Fibroblast of skin of right quadriceps (primary cell): ENCODE results near the gene BRD1.

Source experiments
- DNase-seq: peaks from one replicate; pipeline ENCODE4 v3.0.0-alpha.2; 2013

The BRD1 gene

DNA sequence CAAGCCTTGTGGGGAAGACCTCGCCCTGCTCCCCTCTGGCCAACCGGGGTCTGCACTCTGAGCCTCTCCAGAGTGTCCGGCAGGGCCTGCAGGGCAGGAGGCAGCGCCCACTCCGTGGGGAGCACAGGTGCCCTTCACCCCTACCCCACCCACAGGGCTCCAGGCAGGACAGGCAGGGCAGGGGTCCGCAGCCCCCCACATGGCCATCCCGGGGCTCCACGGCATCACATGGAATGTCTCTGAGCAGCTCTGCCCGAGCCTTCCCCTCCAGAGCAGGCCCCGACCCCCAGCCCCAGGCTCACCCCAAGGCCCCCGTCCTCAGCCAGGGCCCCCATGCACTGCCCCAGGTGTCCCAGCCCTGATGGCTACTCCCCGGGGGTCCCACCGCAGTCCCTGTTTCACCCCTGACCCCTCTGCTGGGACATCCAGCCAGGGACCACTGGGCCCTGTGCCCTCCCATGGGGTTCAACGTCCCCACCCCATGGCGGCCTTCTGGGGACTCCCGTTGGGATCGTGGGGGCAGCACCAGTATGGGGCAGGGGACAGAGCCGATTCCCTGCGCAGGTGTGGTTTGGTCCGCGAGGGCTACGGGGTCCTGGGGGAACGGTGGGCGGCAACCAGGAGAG lies 77.7 kb downstream of the BRD1 start:
- DNase-seq = no peak

DNA sequence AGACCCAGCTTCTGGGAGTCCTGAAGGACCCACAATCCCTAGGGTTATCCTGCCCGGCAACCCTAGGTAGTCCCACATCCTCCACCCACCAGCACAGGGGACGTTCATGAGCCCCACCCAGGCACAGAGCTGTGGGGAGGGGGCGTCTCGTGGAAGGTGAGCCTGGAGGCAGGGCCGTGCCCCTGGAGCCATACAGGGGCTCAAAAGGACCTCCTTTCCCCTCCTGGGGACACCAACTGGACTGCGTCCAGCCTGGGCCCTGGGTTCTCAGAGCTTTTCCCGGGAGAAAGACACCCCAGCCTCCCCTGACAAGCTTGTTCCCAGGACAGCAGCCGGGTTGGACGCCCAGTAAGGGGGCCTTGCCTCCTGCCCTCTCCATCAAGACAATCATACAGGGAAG lies 78.4 kb downstream of the BRD1 start:
- no peak for DNase-seq

DNA sequence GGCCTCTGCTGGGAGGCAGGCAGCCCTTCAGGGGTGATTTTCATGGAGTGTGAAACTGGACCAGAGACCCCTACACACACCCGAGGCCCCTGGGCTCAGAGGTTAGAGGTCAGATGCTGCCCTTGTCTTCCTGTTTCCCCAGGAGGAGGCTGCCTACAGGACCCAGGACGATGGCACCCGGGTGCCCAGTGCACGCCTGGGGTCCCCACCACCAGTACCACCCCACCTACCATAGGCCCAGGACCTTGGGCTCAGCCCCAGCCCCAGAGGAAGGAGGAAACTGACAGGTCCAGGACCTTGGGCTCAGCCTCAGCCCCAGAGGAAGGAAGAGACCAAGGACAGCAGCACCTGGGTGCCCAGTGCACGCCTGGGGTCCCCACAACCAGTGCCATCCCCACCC lies 79.2 kb downstream of the BRD1 start:
- DNase-seq = no peak

GRCh38 chr22:49747716-49748115 lies 80.0 kb downstream of the BRD1 start:
- no peak for DNase-seq

- no peak for DNase-seq
These were observed 80.5 kb downstream of the BRD1 start for GRCh38 chr22:49747130-49747529.

DNA sequence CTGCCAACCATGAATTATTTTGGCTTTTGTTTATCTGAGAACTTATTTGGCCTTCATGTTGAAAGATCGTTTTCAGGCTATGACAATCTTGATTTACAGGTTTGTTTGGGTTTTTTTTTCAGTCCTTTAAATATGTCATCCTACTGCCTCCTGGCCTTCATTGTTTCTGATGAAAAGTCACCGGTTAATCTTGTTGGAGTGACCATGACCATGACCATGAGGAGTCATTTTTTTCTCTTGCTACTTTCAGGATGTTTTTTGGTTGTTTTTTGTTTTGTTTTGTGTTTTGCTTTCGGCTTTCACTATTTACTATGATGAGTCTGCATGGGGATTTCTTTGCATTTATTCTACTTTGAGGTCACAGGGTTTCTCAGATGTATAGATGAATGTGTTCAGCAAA lies 81.6 kb downstream of the BRD1 start:
- no peak for DNase-seq

DNA sequence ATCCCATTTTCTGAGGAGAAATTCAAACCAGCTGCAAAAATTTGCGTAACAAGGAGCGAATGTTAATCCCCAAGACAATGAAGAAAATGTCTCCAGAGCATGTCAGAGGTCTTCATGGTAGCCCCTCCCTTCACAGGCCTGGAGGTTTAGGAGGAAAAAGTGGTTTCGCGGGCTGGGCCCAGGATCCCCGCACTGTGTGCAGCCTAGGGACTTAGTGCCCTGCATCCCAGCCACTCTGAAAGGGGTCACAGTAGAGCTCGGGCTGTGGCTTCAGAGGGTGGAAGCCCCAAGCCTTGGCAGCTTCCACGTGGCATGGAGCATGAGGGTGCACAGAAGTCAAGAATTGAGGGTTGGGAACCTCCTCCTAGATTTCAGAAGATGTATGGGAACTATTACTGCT lies 87.4 kb downstream of the BRD1 start:
- DNase-seq = no peak

DNA sequence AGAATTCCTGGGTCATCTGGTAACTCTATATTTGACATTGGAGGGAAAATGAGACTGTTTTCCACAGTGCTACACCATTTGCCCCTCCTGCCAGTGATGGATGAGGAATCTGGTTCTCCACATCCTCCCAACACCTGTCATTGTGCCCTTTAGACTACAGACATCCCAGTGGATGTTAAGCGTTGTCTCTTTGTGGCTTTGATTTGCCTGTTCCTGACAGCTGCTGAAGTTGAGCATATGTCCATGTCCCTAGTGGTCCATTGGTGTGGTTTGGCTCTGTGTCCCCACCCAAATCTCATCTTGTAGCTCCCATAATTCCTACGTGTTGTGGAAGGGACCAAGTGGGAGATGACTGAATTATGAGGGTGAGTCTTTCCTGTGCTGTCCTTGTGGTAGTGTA lies 88.5 kb downstream of the BRD1 start:
- no peak for DNase-seq

DNA sequence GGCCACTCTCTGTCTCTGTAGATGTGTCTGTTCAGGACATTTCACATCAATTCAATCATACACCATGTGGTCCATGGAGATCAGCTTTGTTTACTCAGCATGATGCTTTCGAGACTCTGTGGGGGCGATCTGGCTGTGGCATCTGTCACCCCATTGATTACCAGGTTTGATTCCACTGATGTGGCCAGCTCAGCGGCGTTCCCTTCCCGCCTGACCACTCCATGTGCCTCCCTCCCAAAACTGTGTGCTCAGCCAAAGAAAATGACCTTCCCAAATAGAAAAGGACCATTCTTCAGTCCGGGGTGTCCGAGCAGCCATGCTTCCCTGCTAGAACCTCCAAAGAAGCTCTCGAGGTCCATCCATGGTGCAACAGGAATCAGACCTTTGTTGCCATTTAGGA lies 89.1 kb downstream of the BRD1 start:
- no peak for DNase-seq

- DNase-seq = no peak
These were observed 89.7 kb downstream of the BRD1 start for GRCh38 chr22:49738006-49738405.

GRCh38 chr22:49737101-49737551 lies 90.5 kb downstream of the BRD1 start:
- DNase-seq = no peak

GRCh38 chr22:49736538-49736937 lies 91.1 kb downstream of the BRD1 start:
- no peak for DNase-seq

- DNase-seq = no peak
These were observed 91.7 kb downstream of the BRD1 start for GRCh38 chr22:49735901-49736421.

DNA sequence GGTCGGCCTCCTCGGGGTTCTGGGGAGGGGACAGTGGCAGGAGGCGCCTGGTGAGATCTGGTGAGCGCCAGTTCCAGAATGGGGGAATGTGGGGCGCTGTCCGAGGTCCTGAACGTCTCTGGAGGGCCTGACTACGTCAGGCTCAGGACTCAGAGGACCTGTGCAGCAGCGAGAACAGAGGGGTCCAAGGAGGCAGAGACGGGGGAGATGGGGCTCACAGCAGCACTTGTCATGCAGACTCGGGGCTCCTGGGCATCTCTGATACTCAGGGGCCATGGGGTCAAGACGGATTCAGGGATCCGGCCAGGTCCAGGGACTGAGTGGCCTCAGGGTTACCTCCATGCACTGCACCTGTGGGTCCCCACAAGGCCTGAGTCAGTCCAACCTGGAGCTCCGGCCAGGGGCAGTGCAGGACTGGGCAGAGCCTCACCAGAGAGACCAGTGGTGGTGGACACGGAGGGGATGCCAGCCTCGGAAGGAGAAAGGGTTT lies 92.2 kb downstream of the BRD1 start:
- no peak for DNase-seq

DNA sequence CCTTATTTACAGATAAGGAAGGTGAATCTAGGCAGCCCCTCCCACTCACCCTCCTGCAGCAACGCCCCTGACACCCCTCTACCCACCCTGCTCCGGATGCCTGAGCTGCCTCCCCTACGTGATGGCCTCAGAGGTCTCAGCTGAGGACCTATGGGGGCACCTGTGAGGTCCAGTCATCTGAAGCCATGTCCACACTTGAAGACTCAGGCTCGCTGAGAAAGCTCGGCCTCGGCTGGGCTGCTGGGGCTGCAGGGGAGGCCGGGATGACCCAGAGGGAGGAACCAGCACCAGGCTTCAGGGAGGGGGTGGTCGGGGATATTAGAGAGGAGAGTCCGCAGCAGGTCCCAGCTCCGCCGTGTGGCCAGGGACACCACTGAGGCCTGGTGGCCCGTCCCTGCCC lies 92.8 kb downstream of the BRD1 start:
- no peak for DNase-seq

GRCh38 chr22:49734390-49734789 lies 93.3 kb downstream of the BRD1 start:
- no peak for DNase-seq

DNA sequence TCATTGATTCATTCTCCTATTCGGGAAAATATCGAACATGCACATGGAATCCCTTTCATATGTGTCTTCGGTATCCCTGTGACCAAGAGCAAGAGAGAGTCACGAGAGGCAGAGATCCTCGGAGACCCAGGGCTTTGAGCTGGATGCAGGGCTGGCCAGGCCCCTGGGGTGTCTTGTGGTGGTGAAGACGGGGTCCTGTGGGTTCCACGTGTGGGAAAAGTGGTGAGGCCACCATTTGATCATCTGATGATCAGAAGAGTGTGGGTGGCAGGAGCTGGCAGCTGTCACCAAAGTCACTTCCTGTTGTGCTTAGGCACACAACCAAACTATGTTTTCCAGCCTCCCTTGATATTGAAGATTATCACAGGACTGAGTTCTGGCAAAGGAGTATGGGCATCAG lies 94.0 kb downstream of the BRD1 start:
- no peak for DNase-seq

DNA sequence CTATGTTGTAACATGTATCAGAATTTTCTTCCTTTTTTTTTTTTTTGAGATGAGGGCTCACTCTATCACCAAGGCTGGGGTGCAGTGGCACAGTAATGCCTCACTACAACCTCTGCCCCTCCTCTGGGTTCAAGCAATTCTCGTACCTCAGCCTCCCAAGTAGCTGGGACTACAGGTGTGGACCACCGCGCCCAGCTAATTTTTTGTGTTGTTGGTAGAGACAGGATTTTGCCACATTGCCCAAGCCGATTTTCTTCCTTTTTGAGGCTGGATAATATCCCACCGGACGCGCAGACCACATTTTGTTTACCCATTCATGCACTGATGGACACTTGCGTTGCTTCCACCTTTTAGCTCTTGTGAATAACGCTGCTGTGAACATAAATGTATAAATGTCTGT lies 97.0 kb downstream of the BRD1 start:
- DNase-seq = no peak

GRCh38 chr22:49728570-49729271 lies 99.0 kb downstream of the BRD1 start:
- DNase-seq = no peak

DNA sequence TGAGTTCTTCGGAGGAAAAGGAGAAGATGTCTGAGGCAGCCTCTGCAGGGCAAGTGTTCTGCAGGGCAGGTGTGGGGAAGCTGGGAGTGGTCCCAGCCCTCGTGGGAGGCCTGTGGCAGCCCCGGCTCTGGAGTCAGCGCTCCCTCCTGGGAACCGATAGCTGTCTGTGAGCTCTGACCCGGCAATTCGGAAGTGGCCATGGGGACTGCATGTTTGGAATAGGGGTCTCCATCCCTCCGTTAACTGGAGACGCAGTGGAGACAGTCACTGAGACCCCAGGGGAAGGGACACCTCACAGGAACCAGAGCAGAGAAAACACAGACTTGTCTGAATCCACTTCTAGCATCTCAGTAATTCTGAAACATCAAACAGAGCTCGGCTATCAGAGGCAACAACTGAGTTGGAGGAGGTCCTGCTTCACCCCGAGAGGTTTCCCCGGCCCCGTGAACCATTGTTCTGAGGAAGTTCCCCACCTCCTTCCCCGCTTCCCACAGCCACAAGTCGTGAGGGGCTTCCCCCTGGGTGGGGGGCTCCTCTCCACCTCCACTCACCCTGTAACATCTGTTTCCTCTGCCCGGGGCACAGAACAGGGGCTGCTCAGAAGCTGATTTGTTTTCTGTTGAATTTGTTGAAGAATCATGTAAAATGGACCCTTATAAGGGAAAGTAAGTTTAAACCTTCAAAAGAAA lies 99.6 kb downstream of the BRD1 start:
- DNase-seq = no peak

DNA sequence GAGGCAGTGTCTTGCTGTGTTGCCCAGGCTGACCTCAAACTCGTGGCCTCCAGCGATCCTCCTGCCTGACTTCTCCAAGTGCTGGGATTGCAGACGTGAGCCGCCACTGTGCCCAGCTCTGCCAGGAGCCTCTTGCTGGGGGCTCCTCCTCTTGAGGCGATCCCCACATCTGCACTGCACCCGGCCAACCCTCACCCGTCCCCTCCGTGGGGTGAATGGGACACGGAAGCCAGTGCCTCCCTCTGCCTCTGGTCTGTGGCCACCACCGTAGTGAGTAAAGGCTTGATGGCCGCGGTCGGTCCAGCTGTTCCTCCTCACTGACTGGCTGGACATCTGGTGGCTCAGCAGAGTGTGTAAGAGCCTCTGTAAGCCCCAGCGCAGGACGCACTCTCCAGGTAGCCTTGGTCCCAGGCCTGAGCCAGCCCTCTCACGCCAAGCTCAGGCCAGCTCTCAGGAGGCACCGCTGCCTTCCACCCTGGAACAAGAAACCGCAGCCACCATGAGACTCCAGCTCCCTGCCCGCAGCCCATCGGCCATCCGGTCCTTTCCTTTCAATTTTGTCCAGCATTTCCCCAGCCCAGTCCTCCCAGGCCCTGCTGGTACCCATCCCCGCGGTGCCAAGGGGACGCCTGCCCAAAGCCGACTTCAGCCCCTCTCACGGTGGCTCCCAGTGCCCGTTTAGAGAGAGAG lies 100.3 kb downstream of the BRD1 start:
- no peak for DNase-seq

- no peak for DNase-seq
These were observed 101.0 kb downstream of the BRD1 start for GRCh38 chr22:49726701-49727101.

- DNase-seq = no peak
These were observed 101.5 kb downstream of the BRD1 start for GRCh38 chr22:49726022-49726681.
